Measurements from ENCODE around the gene NAA25.
"Not testable (repeated sequence)": the region's sequence is repeated elsewhere in the genome, so short reads cannot be mapped to it uniquely, and the experiment has no call there.

Gene NAA25

GRCh38 chr12:112018571-112019237 is 89.9 kb downstream of the NAA25 start:
- Mint-ChIP-seq H3K27me3 (no peaks in the 10 kb centered on the region), H3K9me3 (no peaks in the 10 kb centered on the region), H3K36me3 (ENCODE audit: low read depth) (peaks cover 95% of the 10 kb centered on the region), H3K27ac (no peak overlapping the region), H3K4me1 (ENCODE audit: low read depth) (peaks cover 43% of the 10 kb centered on the region), H3K4me3 (no peak overlapping the region)
- intact Hi-C loops (cut with micrococcal nuclease) = loop anchor here (10.0 kb wide), 1 partner anchor 366 kb away; the partner anchor contains the start of gene HECTD4

- H3K27ac Mint-ChIP-seq = no peak overlapping the region
- H3K4me1 Mint-ChIP-seq (ENCODE audit: low read depth) = peaks cover 52% of the 10 kb centered on the region
- no peak overlapping the region for H3K4me3 Mint-ChIP-seq
- intact Hi-C loops (cut with micrococcal nuclease) = loop anchor here (10.0 kb wide), 1 partner anchor 368 kb away; the partner anchor contains the start of gene HECTD4
- H3K9me3 Mint-ChIP-seq = no peaks in the 10 kb centered on the region
- peaks cover 95% of the 10 kb centered on the region for H3K36me3 Mint-ChIP-seq (ENCODE audit: low read depth)
- no peaks in the 10 kb centered on the region for H3K27me3 Mint-ChIP-seq
These were observed 91.5 kb downstream of the NAA25 start for GRCh38 chr12:112017041-112017440.

GRCh38 chr12:112015938-112016337 is 92.6 kb downstream of the NAA25 start:
- H3K4me1 Mint-ChIP-seq (ENCODE audit: low read depth) = peaks cover 63% of the 10 kb centered on the region
- no peaks in the 10 kb centered on the region for H3K27me3 Mint-ChIP-seq
- intact Hi-C loops (cut with micrococcal nuclease) = loop anchor here (10.0 kb wide), 1 partner anchor 369 kb away; the partner anchor contains the start of gene HECTD4
- H3K9me3 Mint-ChIP-seq = no peaks in the 10 kb centered on the region
- H3K4me3 Mint-ChIP-seq = peak overlapping the region; percentile 18
- peaks cover 94% of the 10 kb centered on the region for H3K36me3 Mint-ChIP-seq (ENCODE audit: low read depth)
- no peak overlapping the region for H3K27ac Mint-ChIP-seq

GRCh38 chr12:112013601-112014402 is 94.8 kb downstream of the NAA25 start:
- H3K27me3 Mint-ChIP-seq = no peaks in the 10 kb centered on the region
- H3K9me3 Mint-ChIP-seq = no peaks in the 10 kb centered on the region

GRCh38 chr12:112012775-112013600 is 95.6 kb downstream of the NAA25 start, which contains the start of the genes ERP29 and TMEM116:
TSS of gene ERP29 (plus strand) at chr12:112013426. CDS start at chr12:112013466, 40 bp downstream.
TSS of gene TMEM116 (minus strand) at chr12:112013165. CDS start at chr12:112005270, 7,895 bp downstream.
- H3K36me3 Mint-ChIP-seq (ENCODE audit: low read depth) = peaks cover 74% of the 10 kb centered on the region
- H3K27ac Mint-ChIP-seq = peak within 1 kb of the TSS; percentile 98
- H3K4me3 Mint-ChIP-seq = peak within 1 kb of the TSS; percentile 95
- intact Hi-C loops (cut with micrococcal nuclease) = loop anchor here (2.0 to 10.0 kb wide), 3 partner anchors 66 to 372 kb away; partner anchors contain the start of genes HECTD4 and TRAFD1
- H3K27me3 Mint-ChIP-seq = no peaks in the 10 kb centered on the region
- H3K4me1 Mint-ChIP-seq (ENCODE audit: low read depth) = peaks cover 56% of the 10 kb centered on the region
- H3K9me3 Mint-ChIP-seq = no peaks in the 10 kb centered on the region

More at GRCh38 chr12:112013601-112014402, 94.8 kb downstream of the NAA25 start:
- intact Hi-C loops (cut with micrococcal nuclease) = loop anchor here (2.0 to 10.0 kb wide), 3 partner anchors 67 to 371 kb away; partner anchors contain the start of genes HECTD4 and TRAFD1
- H3K4me1 Mint-ChIP-seq (ENCODE audit: low read depth) = peaks cover 64% of the 10 kb centered on the region
- peak overlapping the region; percentile 95 for H3K4me3 Mint-ChIP-seq
- H3K36me3 Mint-ChIP-seq (ENCODE audit: low read depth) = peaks cover 82% of the 10 kb centered on the region
- H3K27ac Mint-ChIP-seq = peak overlapping the region; percentile 98

GRCh38 chr12:112011685-112012084 is 96.9 kb downstream of the NAA25 start:
- Mint-ChIP-seq H3K9me3 (no peaks in the 10 kb centered on the region), H3K36me3 (ENCODE audit: low read depth) (peaks cover 63% of the 10 kb centered on the region), H3K27me3 (no peaks in the 10 kb centered on the region), H3K27ac (peak overlapping the region; percentile 98), H3K4me3 (peak overlapping the region; percentile 95), H3K4me1 (ENCODE audit: low read depth) (peaks cover 49% of the 10 kb centered on the region)
- intact Hi-C loops (cut with micrococcal nuclease) = loop anchor here (2.0 to 10.0 kb wide), 3 partner anchors 64 to 373 kb away; partner anchors contain the start of genes HECTD4 and TRAFD1

GRCh38 chr12:112010415-112011344 is 97.9 kb downstream of the NAA25 start:
- no peaks in the 10 kb centered on the region for H3K27me3 Mint-ChIP-seq
- H3K27ac Mint-ChIP-seq = peak overlapping the region; percentile 98
- no peaks in the 10 kb centered on the region for H3K9me3 Mint-ChIP-seq
- intact Hi-C loops (cut with micrococcal nuclease) = loop anchor here (5.0 to 10.0 kb wide), 2 partner anchors 63 to 374 kb away; partner anchors contain the start of gene HECTD4
- H3K4me3 Mint-ChIP-seq = no peak overlapping the region
- H3K4me1 Mint-ChIP-seq (ENCODE audit: low read depth) = peaks cover 51% of the 10 kb centered on the region
- peaks cover 52% of the 10 kb centered on the region for H3K36me3 Mint-ChIP-seq (ENCODE audit: low read depth)

GRCh38 chr12:112009596-112009995 is 99.0 kb downstream of the NAA25 start:
- peaks cover 48% of the 10 kb centered on the region for H3K4me1 Mint-ChIP-seq (ENCODE audit: low read depth)
- H3K4me3 Mint-ChIP-seq; intact Hi-C loops (cut with micrococcal nuclease); H3K27ac Mint-ChIP-seq; H3K27me3 Mint-ChIP-seq; H3K9me3 Mint-ChIP-seq: not testable (repeated sequence)
- peaks cover 43% of the 10 kb centered on the region for H3K36me3 Mint-ChIP-seq (ENCODE audit: low read depth)

- H3K4me3 Mint-ChIP-seq = no peak overlapping the region
- H3K9me3 Mint-ChIP-seq = no peaks in the 10 kb centered on the region
- H3K27me3 Mint-ChIP-seq = no peaks in the 10 kb centered on the region
- peaks cover 37% of the 10 kb centered on the region for H3K36me3 Mint-ChIP-seq (ENCODE audit: low read depth)
- intact Hi-C loops (cut with micrococcal nuclease) = no loop called here
- H3K27ac Mint-ChIP-seq = no peak overlapping the region
- peaks cover 44% of the 10 kb centered on the region for H3K4me1 Mint-ChIP-seq (ENCODE audit: low read depth)
These were observed 99.7 kb downstream of the NAA25 start for GRCh38 chr12:112008918-112009317.

- Mint-ChIP-seq H3K27me3 (no peaks in the 10 kb centered on the region), H3K9me3 (no peaks in the 10 kb centered on the region), H3K4me3 (no peak overlapping the region), H3K27ac (no peak overlapping the region), H3K4me1 (ENCODE audit: low read depth) (peaks cover 44% of the 10 kb centered on the region), H3K36me3 (ENCODE audit: low read depth) (peaks cover 27% of the 10 kb centered on the region)
- intact Hi-C loops (cut with micrococcal nuclease) = no loop called here
These were observed 100.6 kb downstream of the NAA25 start for GRCh38 chr12:112007945-112008344.

- intact Hi-C loops (cut with micrococcal nuclease) = no loop called here
- Mint-ChIP-seq H3K4me1 (ENCODE audit: low read depth) (peaks cover 28% of the 10 kb centered on the region), H3K4me3 (no peak overlapping the region), H3K9me3 (no peaks in the 10 kb centered on the region), H3K27ac (peak overlapping the region; percentile 24), H3K36me3 (ENCODE audit: low read depth) (peaks cover 9% of the 10 kb centered on the region), H3K27me3 (peaks cover 2% of the 10 kb centered on the region)
These were observed 102.9 kb downstream of the NAA25 start for GRCh38 chr12:112005419-112006395.
